Measurements from ENCODE around the gene CLCA1.
A peak's percentile ranks its signal among the peaks of the same experiment; 100 is the strongest.

The CLCA1 gene, protein sequence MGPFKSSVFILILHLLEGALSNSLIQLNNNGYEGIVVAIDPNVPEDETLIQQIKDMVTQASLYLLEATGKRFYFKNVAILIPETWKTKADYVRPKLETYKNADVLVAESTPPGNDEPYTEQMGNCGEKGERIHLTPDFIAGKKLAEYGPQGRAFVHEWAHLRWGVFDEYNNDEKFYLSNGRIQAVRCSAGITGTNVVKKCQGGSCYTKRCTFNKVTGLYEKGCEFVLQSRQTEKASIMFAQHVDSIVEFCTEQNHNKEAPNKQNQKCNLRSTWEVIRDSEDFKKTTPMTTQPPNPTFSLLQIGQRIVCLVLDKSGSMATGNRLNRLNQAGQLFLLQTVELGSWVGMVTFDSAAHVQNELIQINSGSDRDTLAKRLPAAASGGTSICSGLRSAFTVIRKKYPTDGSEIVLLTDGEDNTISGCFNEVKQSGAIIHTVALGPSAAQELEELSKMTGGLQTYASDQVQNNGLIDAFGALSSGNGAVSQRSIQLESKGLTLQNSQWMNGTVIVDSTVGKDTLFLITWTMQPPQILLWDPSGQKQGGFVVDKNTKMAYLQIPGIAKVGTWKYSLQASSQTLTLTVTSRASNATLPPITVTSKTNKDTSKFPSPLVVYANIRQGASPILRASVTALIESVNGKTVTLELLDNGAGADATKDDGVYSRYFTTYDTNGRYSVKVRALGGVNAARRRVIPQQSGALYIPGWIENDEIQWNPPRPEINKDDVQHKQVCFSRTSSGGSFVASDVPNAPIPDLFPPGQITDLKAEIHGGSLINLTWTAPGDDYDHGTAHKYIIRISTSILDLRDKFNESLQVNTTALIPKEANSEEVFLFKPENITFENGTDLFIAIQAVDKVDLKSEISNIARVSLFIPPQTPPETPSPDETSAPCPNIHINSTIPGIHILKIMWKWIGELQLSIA

GRCh38 chr1:86468501-86468977 lies at the start of gene CLCA1:
TSS of gene CLCA1 (plus strand) at chr1:86468927. CDS start at chr1:86468972, 45 bp downstream.
- DNase-seq = no peak

DNA sequence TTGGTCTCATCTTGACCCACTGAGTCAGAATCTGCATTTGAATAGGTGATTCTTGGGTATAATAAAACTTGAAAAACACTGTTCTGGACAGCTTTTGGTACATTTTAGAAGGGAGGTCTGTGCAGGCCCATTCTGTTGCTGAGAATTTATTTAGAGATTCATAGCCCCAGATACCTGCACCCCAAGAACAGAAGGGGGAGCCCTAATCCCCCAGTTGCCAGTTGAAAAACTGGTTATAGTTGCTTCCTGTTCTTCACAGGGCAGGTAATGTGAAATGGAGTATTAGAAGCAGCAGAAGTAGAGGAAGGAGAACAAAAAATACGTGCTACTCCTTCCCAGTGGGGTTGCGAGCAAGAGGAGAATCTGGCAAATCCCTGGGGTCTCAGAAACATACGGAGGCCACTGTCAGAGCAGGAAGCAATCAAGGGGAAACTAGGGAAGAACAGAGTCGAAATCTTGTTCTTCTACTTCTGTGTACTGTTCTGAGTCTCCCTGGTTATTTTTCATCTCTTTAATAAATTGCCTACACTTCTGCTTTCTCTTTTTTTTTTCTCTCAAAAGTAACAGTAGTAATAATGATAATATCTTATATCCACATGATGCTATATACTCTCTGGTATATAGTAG lies 49.3 kb upstream of the CLCA1 start:
- DNase-seq = peak; percentile 33

GRCh38 chr1:86421601-86422280 lies 47.0 kb upstream of the CLCA1 start:
- DNase-seq = no peak

GRCh38 chr1:86423473-86423872 lies 45.3 kb upstream of the CLCA1 start:
- no peak for DNase-seq

DNA sequence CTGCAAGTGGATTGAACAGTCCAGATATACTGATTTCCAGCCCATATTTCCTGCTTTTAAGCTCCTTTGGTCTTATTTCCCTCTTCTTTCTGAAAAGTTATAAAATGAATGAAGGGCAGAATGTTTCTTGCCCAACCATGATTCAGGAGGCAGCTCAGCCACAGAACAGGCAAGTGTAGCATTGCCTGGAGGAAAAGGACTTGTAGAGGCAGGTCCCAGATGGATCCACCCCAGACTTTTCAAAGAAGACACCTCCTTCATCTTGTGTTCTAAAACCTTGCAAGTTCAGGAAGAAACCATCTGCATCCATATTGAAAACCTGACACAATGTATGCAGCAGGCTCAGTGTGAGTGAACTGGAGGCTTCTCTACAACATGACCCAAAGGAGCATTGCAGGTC lies 44.9 kb upstream of the CLCA1 start, which contains the start of gene CLCA2:
TSS of gene CLCA2 (plus strand) at position 299 of the 400 bp plus-strand sequence. CDS start at position 376, 77 bp downstream.
- no peak for DNase-seq

GRCh38 chr1:86429122-86429725 lies 39.5 kb upstream of the CLCA1 start:
- no peak for DNase-seq

DNA sequence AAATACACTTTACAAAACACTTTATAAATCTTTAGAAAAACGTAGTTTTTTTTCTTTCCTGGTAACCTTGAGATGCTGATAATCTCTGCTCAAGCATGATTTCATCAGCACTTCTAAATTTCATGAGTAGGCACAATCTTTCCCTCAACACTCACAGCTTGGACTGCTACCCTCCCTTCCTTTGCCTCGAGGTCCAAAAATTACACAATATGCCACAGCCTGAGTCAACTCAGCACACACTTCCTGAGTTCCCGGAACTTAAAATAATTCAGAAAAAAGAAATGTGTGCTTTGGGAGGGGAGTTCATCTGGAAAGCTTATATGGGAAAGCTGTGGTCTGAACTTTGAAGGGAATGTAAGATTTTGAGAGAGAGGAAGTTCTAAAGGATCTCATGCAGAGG lies 38.9 kb upstream of the CLCA1 start:
- no peak for DNase-seq

GRCh38 chr1:86430376-86430775 lies 38.4 kb upstream of the CLCA1 start:
- peak; percentile 46 for DNase-seq

DNA sequence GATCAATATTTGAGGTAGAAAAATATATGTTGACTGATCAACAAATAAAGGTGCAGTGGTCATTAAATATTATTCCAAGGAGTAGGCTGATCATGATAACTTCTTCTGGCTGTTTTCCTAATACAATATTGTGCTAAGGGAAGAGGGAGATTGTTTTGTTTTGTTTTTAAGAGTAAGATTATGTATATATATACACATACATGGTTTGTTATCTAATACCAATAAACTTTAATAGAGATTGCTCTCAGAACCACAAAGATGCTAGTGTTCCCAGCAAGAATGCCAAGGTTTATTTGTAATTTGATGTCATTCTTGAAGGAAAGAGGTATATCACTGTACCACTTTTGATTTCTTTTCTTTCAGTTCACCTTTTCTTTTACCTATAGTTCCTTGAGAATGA lies 34.7 kb upstream of the CLCA1 start:
- DNase-seq = no peak

DNA sequence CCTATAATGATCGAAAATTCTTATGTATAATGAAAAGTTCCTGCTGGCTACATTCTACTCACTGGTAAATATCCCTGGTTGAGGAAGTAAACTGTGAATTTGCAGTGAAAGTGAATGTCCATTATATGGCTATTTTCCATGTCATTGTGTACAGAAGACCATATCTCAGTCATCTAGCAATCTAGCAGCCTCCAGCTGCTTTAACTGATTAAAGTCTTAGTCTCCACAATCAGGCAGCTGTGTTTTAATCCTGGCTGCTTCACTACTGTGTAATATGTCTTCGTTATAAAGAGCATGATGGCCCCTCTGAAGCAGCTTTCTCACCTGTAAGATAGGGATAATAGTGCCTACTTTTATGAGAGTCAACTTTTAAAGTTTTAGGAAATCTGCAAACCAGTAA lies 33.4 kb upstream of the CLCA1 start:
- DNase-seq = no peak

GRCh38 chr1:86436041-86436440 lies 32.7 kb upstream of the CLCA1 start:
- peak; percentile 40 for DNase-seq

DNA sequence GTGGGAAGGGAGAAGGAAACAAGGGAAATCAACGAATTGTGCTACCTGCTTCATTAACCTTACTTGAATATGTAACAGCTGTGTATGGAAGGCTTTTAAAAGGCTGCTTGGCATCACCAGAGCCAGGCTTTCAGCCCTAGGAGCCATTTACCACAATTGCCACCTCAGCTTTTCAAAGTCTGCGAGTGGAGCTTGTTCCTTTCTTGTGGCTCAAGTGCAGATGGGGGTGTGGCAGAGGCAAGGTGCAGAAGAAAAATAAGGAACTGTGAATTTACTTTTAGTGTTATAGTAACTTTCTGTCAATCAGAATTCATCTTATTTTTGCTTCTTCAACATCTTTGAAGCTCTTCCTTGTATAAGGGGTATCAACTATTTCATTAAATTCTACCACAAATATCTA lies 27.1 kb upstream of the CLCA1 start:
- no peak for DNase-seq

GRCh38 chr1:86441997-86442396 lies 26.7 kb upstream of the CLCA1 start:
- no peak for DNase-seq

DNA sequence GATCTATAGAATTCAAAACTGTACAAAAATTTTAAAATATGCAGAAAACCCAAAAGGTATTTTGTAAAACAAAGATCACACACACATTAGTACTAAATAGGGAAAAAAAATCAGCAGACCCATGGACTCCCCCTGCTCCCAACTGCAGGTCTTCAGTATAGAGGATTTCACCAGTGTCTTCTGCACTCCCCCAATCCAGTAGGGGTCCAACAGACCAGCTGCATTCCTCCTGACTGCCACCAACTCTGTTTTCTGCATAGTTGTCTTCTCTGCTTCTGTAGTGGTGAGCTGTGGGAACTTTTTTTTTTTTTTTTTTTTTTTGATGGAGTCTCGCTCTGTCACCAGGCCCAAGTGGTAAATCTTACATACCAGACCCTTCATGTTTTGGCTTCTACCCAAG lies 22.8 kb upstream of the CLCA1 start:
- DNase-seq = no peak

- DNase-seq = no peak
Measured at GRCh38 chr1:86447198-86447790, 21.4 kb upstream of the CLCA1 start.

DNA sequence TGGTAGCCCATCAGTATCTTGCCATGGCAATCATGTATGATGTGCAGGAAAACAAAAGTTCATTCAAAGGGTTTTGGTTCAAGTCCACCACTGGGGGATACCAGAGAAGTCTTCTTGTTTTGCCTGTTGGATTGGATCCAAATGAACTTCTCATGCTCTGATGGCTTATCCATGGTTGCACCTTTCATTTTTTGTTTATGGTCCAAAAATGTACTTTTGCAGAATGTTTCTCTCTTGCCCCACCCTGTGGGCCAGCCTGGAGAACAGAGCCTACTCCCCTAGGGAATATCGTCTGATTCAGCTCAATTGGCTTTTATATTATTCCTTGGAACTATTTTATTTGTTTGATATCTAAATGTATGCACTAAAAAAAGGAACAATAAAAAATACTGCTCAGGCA lies 20.1 kb upstream of the CLCA1 start:
- no peak for DNase-seq

GRCh38 chr1:86449103-86449502 lies 19.6 kb upstream of the CLCA1 start:
- DNase-seq = no peak

GRCh38 chr1:86450847-86451246 lies 17.9 kb upstream of the CLCA1 start:
- no peak for DNase-seq

- no peak for DNase-seq
Measured at GRCh38 chr1:86453664-86454063, 15.1 kb upstream of the CLCA1 start.

- DNase-seq = no peak
Measured at GRCh38 chr1:86455073-86455472, 13.7 kb upstream of the CLCA1 start.

- no peak for DNase-seq
Measured at GRCh38 chr1:86460998-86461397, 7.7 kb upstream of the CLCA1 start.

DNA sequence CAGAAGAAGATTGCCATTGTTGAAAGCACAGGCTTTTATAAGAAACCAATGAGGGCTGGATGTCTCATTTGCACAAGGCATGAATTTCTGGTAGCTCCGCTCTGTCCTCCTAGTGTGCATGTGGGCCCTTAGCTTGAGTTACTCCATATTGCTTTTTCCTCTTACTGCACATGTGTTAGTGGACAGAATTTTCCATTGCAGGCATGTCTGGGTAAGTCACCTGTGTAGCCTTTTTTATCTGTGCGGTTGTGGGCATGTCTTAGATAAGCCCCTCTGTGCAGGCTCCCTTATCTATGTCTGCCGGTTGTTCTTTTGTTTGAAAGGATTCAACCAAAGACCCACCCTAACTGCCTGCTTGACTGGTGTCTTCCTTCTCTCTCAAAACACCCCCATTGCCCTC lies 7.2 kb upstream of the CLCA1 start:
- no peak for DNase-seq
